HEK293T (cell line): Measurements from ENCODE around the gene UBQLN1.

Experiments
- CTCF ChIA-PET: fragments of 350-600 bp; formaldehyde crosslinking; extraction: SDS; loops from one replicate; lab custom pipeline; 2021; ENCODE audit warnings: antibody characterized with exemption, inconsistent platforms; lab: Yijun Ruan, JAX
- POLR2A ChIA-PET: fragments of 350-600 bp; formaldehyde crosslinking; extraction: SDS; loops from one replicate; lab custom pipeline; 2020; ENCODE audit warnings: antibody characterized with exemption, inconsistent platforms; lab: Yijun Ruan, JAX
- DNase-seq: peaks from one replicate; pipeline ENCODE4 v3.0.0; 2012; ENCODE audit warnings: mixed read lengths; ENCODE audit errors: extremely low spot score
- ARNT ChIP-seq: fragments of 450-650 bp; IDR thresholded peaks from 2 replicates; pipeline ENCODE4 v1.6.1; 2017; ENCODE audit warnings: mild to moderate bottlenecking
- BHLHE40 ChIP-seq: fragments of 450-650 bp; IDR thresholded peaks from 2 replicates; pipeline ENCODE4 v1.6.1; 2016; ENCODE audit warnings: mild to moderate bottlenecking, moderate library complexity, borderline replicate concordance
- CTBP1 ChIP-seq: fragments of 450-650 bp; IDR thresholded peaks from 2 replicates; pipeline ENCODE4 v1.6.1; 2016; ENCODE audit warnings: borderline replicate concordance
- ELF4 ChIP-seq: fragments of 450-650 bp; IDR thresholded peaks from 2 replicates; pipeline ENCODE4 v1.6.1; 2017; ENCODE audit warnings: antibody characterized with exemption
- FOXA1 ChIP-seq: fragments of 450-650 bp; IDR thresholded peaks from 2 replicates; pipeline ENCODE4 v1.6.1; 2016; ENCODE audit warnings: mild to moderate bottlenecking
- FOXK2 ChIP-seq: fragments of 450-650 bp; IDR thresholded peaks from 2 replicates; pipeline ENCODE4 v1.6.1; 2016; ENCODE audit warnings: mild to moderate bottlenecking
- FOXM1 ChIP-seq: fragments of 450-650 bp; IDR thresholded peaks from 2 replicates; pipeline ENCODE4 v1.6.1; 2017; ENCODE audit warnings: mild to moderate bottlenecking, borderline replicate concordance
- HDGF ChIP-seq: fragments of 450-650 bp; IDR thresholded peaks from 2 replicates; pipeline ENCODE4 v1.6.1; 2017; ENCODE audit warnings: antibody characterized with exemption, borderline replicate concordance
- L3MBTL2 ChIP-seq: fragments of 450-650 bp; conservative IDR thresholded peaks from 2 replicates; pipeline ENCODE4 v1.6.1; 2016; ENCODE audit warnings: mild to moderate bottlenecking
- LEF1 ChIP-seq: fragments of 450-650 bp; IDR thresholded peaks from 2 replicates; pipeline ENCODE4 v1.6.1; 2017; ENCODE audit warnings: mild to moderate bottlenecking, borderline replicate concordance
- NFRKB ChIP-seq: fragments of 450-650 bp; IDR thresholded peaks from 2 replicates; pipeline ENCODE4 v1.6.1; 2016; ENCODE audit warnings: mild to moderate bottlenecking, moderate library complexity
- SP1 ChIP-seq: fragments of 450-650 bp; IDR thresholded peaks from 2 replicates; pipeline ENCODE4 v1.6.1; 2017
- SUZ12 ChIP-seq: fragments of 450-650 bp; IDR thresholded peaks from 2 replicates; pipeline ENCODE4 v1.6.1; 2016; ENCODE audit warnings: mild to moderate bottlenecking
- TARDBP ChIP-seq: fragments of 450-650 bp; IDR thresholded peaks from 2 replicates; pipeline ENCODE4 v1.6.1; 2016
- ZNF384 ChIP-seq: fragments of 450-650 bp; IDR thresholded peaks from 2 replicates; pipeline ENCODE4 v1.6.1; 2016
- TF ChIP-seq, protein P1 (sequence below): fragments of 450-650 bp; IDR thresholded peaks from 2 replicates; pipeline ENCODE4 v1.6.1; 2016

The UBQLN1 gene

DNA sequence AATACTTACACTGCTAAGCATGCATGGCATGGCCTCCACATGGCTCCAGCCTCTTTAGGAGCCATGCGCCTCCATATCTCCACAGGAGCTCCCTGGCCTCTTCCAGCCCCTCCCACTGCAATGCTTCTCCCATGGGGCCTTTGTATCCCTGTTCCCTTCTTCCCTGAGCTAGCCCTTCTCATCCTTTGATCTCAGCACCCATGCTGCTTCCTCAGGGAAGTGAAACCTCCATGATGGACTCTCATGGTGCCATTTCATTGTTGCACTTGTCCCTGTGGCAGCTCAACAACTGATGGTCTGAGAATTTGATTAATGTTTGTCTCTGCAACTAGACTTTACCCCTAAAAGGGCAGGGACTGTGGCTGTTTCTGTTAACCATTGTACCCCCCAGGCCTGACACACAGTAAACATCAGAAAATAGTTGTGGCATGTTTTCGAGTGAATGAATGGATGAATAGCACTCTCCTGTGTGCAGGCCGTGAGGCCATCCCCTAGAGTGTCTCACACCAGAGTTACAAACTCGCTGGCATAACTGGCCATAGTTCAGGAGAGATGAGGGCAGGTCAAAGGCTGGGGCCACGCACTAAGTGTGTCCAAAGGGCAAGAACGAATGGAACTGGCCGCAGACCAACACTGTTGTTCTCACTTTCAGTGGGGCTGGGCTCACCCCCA, 78.2 kb downstream of the UBQLN1 start:
- TF ChIP-seq CTBP1: no peak
- TF ChIP-seq NFRKB: no peak
- TF ChIP-seq SP1: no peak
- no peak for TF ChIP-seq ELF4
- TF ChIP-seq HDGF: no peak
- TF ChIP-seq, protein P1, sequence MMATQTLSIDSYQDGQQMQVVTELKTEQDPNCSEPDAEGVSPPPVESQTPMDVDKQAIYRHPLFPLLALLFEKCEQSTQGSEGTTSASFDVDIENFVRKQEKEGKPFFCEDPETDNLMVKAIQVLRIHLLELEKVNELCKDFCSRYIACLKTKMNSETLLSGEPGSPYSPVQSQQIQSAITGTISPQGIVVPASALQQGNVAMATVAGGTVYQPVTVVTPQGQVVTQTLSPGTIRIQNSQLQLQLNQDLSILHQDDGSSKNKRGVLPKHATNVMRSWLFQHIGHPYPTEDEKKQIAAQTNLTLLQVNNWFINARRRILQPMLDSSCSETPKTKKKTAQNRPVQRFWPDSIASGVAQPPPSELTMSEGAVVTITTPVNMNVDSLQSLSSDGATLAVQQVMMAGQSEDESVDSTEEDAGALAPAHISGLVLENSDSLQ: no peak
- no peak for TF ChIP-seq BHLHE40
- no peak for TF ChIP-seq SUZ12
- POLR2A ChIA-PET: no interaction called here

DNA sequence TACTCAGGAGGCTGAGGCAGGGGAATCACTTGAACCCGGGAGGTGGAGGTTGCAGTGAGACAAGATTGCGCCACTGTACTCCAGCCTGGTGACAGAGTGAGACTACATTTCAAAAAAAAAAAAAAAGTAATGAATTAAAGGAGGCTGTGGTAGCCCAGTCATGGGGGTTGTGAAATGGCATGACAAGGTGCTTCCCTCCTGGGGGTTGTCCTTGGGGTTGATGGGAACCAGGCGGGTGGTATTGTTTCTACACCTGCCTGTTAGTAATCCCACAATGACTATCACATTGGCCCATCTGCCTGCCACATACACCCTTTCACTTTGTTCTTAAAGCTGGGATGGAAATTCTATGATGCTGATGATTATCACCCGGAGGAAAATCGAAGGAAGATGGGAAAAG, 79.2 kb downstream of the UBQLN1 start:
- ChIA-PET POLR2A (no interaction called here), CTCF (no interaction called here)
- no peak for DNase-seq
- TF ChIP-seq TARDBP (no peak), SP1 (no peak), CTBP1 (no peak), HDGF (no peak), ELF4 (no peak), ZNF384 (no peak), NFRKB (no peak), ARNT (no peak), LEF1 (no peak), FOXM1 (no peak), FOXA1 (no peak), SUZ12 (no peak), L3MBTL2 (no peak), FOXK2 (no peak), BHLHE40 (no peak)
- TF ChIP-seq, protein P1: no peak

More for the DNA sequence above, 78.2 kb downstream of the UBQLN1 start:
- no peak for DNase-seq
- CTCF ChIA-PET: interaction anchor here (0.6 kb wide), 1 partner anchor 15 kb away, joined by 3 read pairs; no protein-coding TSS in a partner anchor

DNA sequence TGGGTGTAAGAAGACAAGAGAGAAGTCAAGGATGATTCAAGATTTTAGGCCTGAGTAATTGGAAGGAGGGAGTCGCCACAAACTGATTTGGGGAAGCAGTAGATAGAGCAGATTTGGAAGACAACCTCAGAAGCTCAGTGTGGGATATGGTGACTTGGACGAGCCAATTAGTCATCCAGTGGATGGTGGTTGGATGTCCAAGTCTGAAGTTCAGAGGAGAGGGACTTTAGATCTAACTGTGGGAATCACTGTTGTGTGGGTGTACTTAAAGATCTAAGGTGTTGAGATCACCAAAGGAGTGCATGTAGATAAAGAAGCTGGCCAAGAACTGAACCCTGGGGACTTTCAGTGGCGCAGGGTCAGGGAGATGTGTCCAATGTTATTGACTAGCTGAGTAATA, 82.6 kb downstream of the UBQLN1 start:
- TF ChIP-seq SP1: no peak
- no peak for TF ChIP-seq BHLHE40
- TF ChIP-seq FOXA1: no peak
- no peak for TF ChIP-seq HDGF
- no peak for TF ChIP-seq FOXM1
- no peak for TF ChIP-seq ZNF384
- no peak for TF ChIP-seq ARNT
- no peak for TF ChIP-seq TARDBP
- no peak for TF ChIP-seq L3MBTL2
- DNase-seq: no peak
- POLR2A ChIA-PET: no interaction called here
- CTCF ChIA-PET: no interaction called here

DNA sequence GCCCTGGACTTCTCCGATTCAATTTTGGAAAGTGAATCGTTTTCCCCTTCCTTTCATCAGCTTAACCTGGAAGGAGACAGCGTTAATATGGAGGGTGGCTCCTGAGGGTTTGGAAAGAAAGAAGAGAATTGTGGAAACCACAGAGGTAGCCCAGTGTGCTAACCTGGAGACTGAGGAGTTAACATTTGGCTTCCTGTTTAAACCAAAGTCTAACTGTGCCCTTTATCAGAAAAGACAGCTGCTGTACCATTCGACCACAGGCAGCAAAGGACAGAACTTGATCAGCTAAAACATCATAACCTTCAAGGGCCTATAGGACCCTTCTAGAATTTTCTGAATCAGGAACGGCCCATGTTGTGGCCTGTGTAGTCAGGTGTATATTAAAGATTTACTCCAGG, 84.1 kb downstream of the UBQLN1 start:
- DNase-seq: no peak
- TF ChIP-seq FOXK2: no peak
- TF ChIP-seq ZNF384: no peak
- no peak for TF ChIP-seq FOXA1
- no peak for TF ChIP-seq TARDBP
- TF ChIP-seq SP1: no peak
- TF ChIP-seq HDGF: no peak
- TF ChIP-seq L3MBTL2: no peak
- TF ChIP-seq CTBP1: no peak
- no peak for TF ChIP-seq ARNT
- no peak for TF ChIP-seq NFRKB
- TF ChIP-seq FOXM1: no peak
- no peak for TF ChIP-seq SUZ12
- TF ChIP-seq, protein P1: no peak
- no peak for TF ChIP-seq ELF4
- no peak for TF ChIP-seq LEF1
- no peak for TF ChIP-seq BHLHE40
- POLR2A ChIA-PET: interaction anchor here (1.7 kb wide), 1 partner anchor 12 kb away, joined by 7 read pairs; no protein-coding TSS in a partner anchor
- CTCF ChIA-PET: interaction anchor here (0.6 kb wide), 1 partner anchor 118 kb away, joined by 3 read pairs; no protein-coding TSS in a partner anchor

DNA sequence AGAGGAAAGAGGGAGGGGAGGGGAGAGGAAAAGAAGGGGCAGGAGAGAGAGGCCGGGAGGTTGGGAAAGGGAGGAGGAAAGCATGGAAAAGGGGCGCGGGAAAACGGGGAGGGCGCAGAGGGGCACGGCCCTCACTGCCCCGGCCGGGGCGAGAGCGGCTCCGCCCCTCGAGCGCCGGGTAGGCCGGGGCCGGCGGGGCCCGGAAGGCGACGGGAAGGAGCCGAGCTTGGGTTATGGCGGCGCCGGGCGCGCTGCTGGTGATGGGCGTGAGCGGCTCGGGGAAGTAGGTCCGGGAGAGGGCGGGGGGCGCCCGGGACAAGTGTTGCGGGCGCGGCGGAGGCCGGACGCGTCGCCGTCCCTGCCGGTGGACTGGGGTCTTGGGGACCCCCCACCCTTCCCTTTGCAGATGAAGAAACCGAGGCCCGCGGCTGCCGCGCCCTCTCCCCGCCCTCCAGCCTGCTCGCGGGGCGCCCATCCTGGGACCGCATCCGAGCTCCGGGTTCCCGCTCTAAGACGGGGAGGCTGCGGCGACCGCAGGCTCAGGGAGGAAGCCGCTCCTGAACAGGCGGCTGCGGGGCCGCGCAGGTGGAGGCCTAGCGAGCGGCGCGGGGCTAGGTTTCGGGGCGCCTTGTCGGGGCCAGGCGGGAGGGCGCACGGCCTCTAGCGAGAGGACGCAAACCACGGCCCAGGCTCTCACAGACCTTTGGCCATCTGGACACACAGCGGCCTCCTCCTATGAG, 84.6 kb downstream of the UBQLN1 start, which contains the start of gene IDNK:
Gene IDNK (plus strand): TSS at position 205 of the 740 bp plus-strand sequence. CDS start 29 bp downstream, at position 234.
- TF ChIP-seq ELF4 (peak; percentile 51; the same call in 1 of the 2 replicates), FOXA1 (no peak), L3MBTL2 (no peak)
- DNase-seq: peak; percentile 62
- POLR2A ChIA-PET: interaction anchor here (1.0 to 1.7 kb wide), 4 partner anchors 8 to 333 kb away, joined by 3 to 7 read pairs (median 3); a partner anchor contains a TSS
- CTCF ChIA-PET: no interaction called here

DNA sequence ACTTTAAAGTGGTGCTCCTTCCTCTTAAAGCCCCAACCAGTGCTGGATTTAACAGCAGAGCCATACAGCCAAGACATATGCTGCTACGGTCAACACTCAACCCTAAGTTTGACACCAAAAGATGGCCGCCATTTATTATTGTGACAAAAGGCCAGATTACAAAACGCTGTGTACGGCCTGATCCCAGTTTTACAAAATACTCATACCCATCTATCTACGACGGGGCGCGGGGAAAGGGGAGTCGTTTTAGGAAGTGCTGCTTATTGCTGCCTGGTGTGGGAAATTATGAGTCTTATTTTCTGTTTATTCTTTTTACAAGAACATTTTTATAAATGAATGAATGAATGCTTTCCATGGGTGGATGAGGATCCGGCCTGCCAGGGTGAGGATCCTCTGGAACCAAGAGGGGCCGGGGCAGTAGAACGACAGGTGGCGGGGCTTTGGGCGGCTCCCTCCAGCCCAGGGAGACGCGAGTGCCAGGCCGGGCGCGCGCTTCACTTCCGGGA, 85.3 kb downstream of the UBQLN1 start:
- no peak for DNase-seq
- CTCF ChIA-PET: no interaction called here
- POLR2A ChIA-PET: interaction anchor here (1.0 to 1.7 kb wide), 4 partner anchors 8 to 334 kb away, joined by 3 to 7 read pairs (median 3); a partner anchor contains a TSS

More for the DNA sequence above, 85.3 kb downstream of the UBQLN1 start:
- TF ChIP-seq ELF4: no peak
- TF ChIP-seq L3MBTL2: peak; percentile 32; the same call in 1 of the 2 replicates
- no peak for TF ChIP-seq TARDBP
- no peak for TF ChIP-seq ARNT
- TF ChIP-seq CTBP1: no peak
- no peak for TF ChIP-seq BHLHE40
- TF ChIP-seq SP1: no peak
- TF ChIP-seq FOXK2: no peak
